Upper lobe of left lung (tissue), 6 donors: ENCODE results near the gene TMEM273. TPM values are rescaled to one million over a fixed set of nuclear protein-coding genes. Genes with fewer than 3 reads are reported as not detected.
A peak's percentile ranks its signal among the peaks of the same experiment; 100 is the strongest.

Source experiments
- ATAC-seq, 2 donors: fragments of 200-7000 bp; cut with Tn5 transposase; one replicate each; pipeline ENCODE4 v1.9.1; 2022; ENCODE audit warnings: mild to moderate bottlenecking in 2 of 2, moderate library complexity in 2 of 2; ENCODE audit not compliant: low FRiP score in 2 of 2
- DNase-seq, 2 donors: peaks; one replicate each; pipeline ENCODE4 v3.0.0-alpha.2; 2019 to 2020
- H3K27ac ChIP-seq, 4 donors: fragments of 200-600 bp; sonication (generic); one replicate each; pipeline ENCODE4 v1.5.1; 2016 to 2019
- H3K27me3 ChIP-seq, 4 donors: fragments of 200-600 bp; sonication (generic); one replicate each; pipeline ENCODE4 v1.5.1; 2017 to 2019
- H3K36me3 ChIP-seq, 4 donors: fragments of 200-600 bp; sonication (generic); one replicate each; pipeline ENCODE4 v1.5.1; 2016 to 2019
- H3K4me1 ChIP-seq, 4 donors: fragments of 200-600 bp; sonication (generic); one replicate each; pipeline ENCODE4 v1.5.1; 2018 to 2019
- H3K4me3 ChIP-seq, 4 donors: fragments of 200-600 bp; sonication (generic); one replicate each; pipeline ENCODE4 v1.5.1; 2017 to 2019; ENCODE audit warnings: mild to moderate bottlenecking in 2 of 4, moderate library complexity in 1 of 4
- H3K9me3 ChIP-seq, 4 donors: fragments of 200-600 bp; sonication (generic); one replicate each; pipeline ENCODE4 v1.5.1; 2018 to 2019
- EP300 ChIP-seq, 4 donors: sonication (generic); formaldehyde crosslinking; IDR thresholded peaks; one replicate each; pipeline ENCODE4 v1.5.1; 2017; ENCODE audit warnings: antibody characterized with exemption in 4 of 4, control low read depth in 2 of 4
- POLR2A ChIP-seq, 4 donors: fragments of 450-650 bp; IDR thresholded peaks; one replicate each; pipeline ENCODE4 v1.5.1; 2016 to 2017; ENCODE audit warnings: antibody characterized with exemption in 4 of 4, mild to moderate bottlenecking in 2 of 4
- POLR2AphosphoS5 ChIP-seq, 2 donors: sonication (generic); formaldehyde crosslinking; IDR thresholded peaks; one replicate each; pipeline ENCODE4 v1.5.1; 2017; ENCODE audit warnings: antibody characterized with exemption in 2 of 2
- WGBS, 2 donors: methylation state at CpG; one replicate each; pipeline ENCODE4 v1.1.5; 2017 to 2018; 5-methylcytosine and 5-hydroxymethylcytosine counted together
- total RNA-seq, 6 donors: library from RNA; depleted of rRNA in 4 of 6; stranded (reverse); fragments of >200 nt in 4 of 6; gene quantifications; one replicate each; pipeline versions ENCODE4 v1.1.0 to v1.2.1, GENCODE V29; 2016 to 2021
- TF ChIP-seq, protein P1 (sequence below), 6 experiments: fragments of 450-650 bp in 4 of 6; fragments of 200-600 bp in 2 of 6; sonication (generic) in 2 of 6; IDR thresholded peaks; one replicate each; pipeline ENCODE4 v1.5.1; 2016 to 2019; ENCODE audit warnings: antibody characterized with exemption in 6 of 6
- donor health status: DM: no; HTN: no; CAD: no; lungs with moderate emphysema.
- donor health status: DM: no; HTN: yes; CAD: no; lungs with severe emphysema.

The TMEM273 gene
- total RNA-seq, 6 donors from 2014 or later = 12.3 to 52.3 (median 30.7) TPM

DNA sequence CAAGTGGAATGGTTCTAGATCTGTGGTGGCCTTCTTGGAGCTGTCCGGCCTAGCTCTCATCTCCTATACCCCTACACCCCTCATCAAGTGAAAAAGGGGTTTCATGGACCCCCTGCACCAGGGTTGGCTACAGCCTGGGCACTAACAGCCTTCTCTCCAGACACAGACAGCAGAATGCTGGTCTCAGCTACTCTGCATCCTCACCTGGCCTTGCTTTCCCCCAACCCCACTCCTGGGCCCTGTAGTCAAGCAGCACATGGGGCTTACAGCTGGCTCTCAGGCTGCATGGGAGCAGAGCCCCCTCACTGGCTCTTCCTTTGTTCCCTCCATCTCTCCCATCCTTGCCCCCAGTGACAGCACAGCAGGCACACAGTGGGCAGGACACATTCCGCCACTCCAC, 20.8 kb upstream of the TMEM273 start:
- WGBS, 2 donors = 88 to 90% methylated on average over 2 of the region's 2 CpGs
- H3K27ac ChIP-seq = no peak overlapping the region
- H3K36me3 ChIP-seq = no peaks in the 10 kb centered on the region
- H3K27me3 ChIP-seq = no peaks in the 10 kb centered on the region
- ATAC-seq (peak in 1 of 2 donors; percentile 50), DNase-seq (no peak)
- no peak overlapping the region for H3K4me3 ChIP-seq
- TF ChIP-seq, protein P1, sequence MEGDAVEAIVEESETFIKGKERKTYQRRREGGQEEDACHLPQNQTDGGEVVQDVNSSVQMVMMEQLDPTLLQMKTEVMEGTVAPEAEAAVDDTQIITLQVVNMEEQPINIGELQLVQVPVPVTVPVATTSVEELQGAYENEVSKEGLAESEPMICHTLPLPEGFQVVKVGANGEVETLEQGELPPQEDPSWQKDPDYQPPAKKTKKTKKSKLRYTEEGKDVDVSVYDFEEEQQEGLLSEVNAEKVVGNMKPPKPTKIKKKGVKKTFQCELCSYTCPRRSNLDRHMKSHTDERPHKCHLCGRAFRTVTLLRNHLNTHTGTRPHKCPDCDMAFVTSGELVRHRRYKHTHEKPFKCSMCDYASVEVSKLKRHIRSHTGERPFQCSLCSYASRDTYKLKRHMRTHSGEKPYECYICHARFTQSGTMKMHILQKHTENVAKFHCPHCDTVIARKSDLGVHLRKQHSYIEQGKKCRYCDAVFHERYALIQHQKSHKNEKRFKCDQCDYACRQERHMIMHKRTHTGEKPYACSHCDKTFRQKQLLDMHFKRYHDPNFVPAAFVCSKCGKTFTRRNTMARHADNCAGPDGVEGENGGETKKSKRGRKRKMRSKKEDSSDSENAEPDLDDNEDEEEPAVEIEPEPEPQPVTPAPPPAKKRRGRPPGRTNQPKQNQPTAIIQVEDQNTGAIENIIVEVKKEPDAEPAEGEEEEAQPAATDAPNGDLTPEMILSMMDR (IDR thresholded peaks at IDR 0.05) = no peak
- TF ChIP-seq POLR2AphosphoS5 (IDR thresholded peaks at IDR 0.05) (no peak), POLR2A (IDR thresholded peaks at IDR 0.05) (no peak), EP300 (IDR thresholded peaks at IDR 0.05) (no peak)
- no peaks in the 10 kb centered on the region for H3K9me3 ChIP-seq
- no peaks in the 10 kb centered on the region for H3K4me1 ChIP-seq

DNA sequence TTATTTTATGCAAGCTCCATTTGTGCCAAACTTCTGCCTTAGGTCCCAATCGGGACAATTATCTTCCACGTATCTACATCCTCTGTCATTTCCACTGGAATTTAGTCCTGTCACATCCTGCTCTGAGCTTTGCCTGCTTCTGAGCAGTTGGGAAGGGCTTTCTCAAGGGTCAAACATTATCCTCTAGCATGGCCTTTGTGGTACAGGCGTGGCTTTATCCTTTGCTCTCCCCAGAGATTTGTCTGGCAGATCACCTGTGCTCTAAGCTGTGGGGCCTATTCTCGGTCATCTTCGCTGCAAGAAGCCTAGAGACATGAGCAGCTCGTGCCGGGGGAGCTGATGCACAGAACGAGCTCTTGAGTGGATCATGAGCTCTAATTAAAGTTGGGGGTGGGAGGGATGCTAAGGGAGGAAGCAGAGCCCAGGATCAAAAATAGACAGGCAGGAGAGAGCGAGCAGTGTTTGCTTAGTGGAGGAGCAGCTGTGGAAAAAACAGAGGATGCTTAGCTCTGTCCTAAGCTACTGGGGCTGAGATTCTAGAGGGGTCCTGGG, 19.8 kb upstream of the TMEM273 start:
- Histone ChIP-seq H3K27me3 (no peaks in the 10 kb centered on the region), H3K36me3 (no peaks in the 10 kb centered on the region), H3K9me3 (no peaks in the 10 kb centered on the region), H3K27ac (no peak overlapping the region), H3K4me1 (no peaks in the 10 kb centered on the region), H3K4me3 (no peak overlapping the region)
- no peak for ATAC-seq
- WGBS, 2 donors = 79 to 87% methylated on average over 9 of the region's 9 CpGs
- TF ChIP-seq, protein P1 (IDR thresholded peaks at IDR 0.05) = no peak
- TF ChIP-seq POLR2A (IDR thresholded peaks at IDR 0.05) = no peak
- no peak for TF ChIP-seq POLR2AphosphoS5 (IDR thresholded peaks at IDR 0.05)
- no peak for DNase-seq

DNA sequence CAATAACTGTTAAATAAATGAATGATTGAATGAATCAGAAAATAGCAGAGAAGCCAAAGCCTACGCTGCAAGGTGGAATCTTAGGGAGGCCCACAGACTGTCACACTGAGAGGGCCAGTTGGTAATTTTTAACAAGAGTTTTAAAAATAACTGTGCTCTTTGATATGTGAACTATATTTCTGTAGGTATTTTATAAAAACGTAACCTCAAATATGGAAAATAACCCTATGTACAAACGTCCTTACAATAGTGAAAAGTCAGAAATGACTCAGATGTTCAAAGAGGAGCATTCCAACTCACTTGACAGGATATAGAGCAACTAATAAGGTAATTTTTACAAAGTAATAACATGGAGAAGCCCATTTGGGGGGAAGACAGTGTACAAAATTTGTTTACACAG, 18.9 kb upstream of the TMEM273 start:
- H3K27me3 ChIP-seq = no peaks in the 10 kb centered on the region
- H3K27ac ChIP-seq = no peak overlapping the region
- no peak overlapping the region for H3K4me3 ChIP-seq
- H3K4me1 ChIP-seq = no peaks in the 10 kb centered on the region
- ATAC-seq = no peak
- no peak for DNase-seq
- TF ChIP-seq POLR2AphosphoS5 (IDR thresholded peaks at IDR 0.05) (no peak), POLR2A (IDR thresholded peaks at IDR 0.05) (no peak), EP300 (IDR thresholded peaks at IDR 0.05) (no peak)
- TF ChIP-seq, protein P1 (IDR thresholded peaks at IDR 0.05) = no peak
- WGBS, 2 donors = 79 to 88% methylated on average over 3 of the region's 3 CpGs
- no peaks in the 10 kb centered on the region for H3K36me3 ChIP-seq
- H3K9me3 ChIP-seq = no peaks in the 10 kb centered on the region

DNA sequence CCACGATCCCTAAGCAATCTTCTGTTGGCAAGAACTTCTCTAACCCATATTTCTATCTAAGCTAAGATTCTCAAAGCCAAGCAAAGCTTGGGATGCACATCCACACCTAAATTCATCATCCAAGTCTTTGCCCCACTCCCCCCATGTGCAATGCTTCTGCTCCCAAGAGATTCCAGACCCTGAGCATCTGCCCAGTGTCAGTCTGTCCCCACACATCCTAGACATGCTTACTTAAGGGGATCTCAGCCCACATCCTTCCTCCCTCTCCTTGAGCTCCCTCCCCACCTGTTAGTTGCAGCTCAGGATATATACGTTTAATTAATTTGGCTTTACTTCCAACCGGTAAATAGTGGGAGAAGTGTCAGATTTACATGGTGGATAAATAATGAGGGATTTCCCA, 17.0 kb upstream of the TMEM273 start:
- ATAC-seq = no peak
- TF ChIP-seq EP300 (IDR thresholded peaks at IDR 0.05) (no peak), POLR2A (IDR thresholded peaks at IDR 0.05) (no peak), POLR2AphosphoS5 (IDR thresholded peaks at IDR 0.05) (no peak)
- TF ChIP-seq, protein P1 (IDR thresholded peaks at IDR 0.05) = no peak
- H3K27me3 ChIP-seq = no peaks in the 10 kb centered on the region
- no peaks in the 10 kb centered on the region for H3K9me3 ChIP-seq
- DNase-seq = no peak
- 72 to 81% methylated on average over 3 of the region's 3 CpGs for WGBS, 2 donors
- no peak overlapping the region for H3K27ac ChIP-seq
- no peak overlapping the region for H3K4me3 ChIP-seq
- H3K36me3 ChIP-seq = no peaks in the 10 kb centered on the region
- H3K4me1 ChIP-seq = no peaks in the 10 kb centered on the region

DNA sequence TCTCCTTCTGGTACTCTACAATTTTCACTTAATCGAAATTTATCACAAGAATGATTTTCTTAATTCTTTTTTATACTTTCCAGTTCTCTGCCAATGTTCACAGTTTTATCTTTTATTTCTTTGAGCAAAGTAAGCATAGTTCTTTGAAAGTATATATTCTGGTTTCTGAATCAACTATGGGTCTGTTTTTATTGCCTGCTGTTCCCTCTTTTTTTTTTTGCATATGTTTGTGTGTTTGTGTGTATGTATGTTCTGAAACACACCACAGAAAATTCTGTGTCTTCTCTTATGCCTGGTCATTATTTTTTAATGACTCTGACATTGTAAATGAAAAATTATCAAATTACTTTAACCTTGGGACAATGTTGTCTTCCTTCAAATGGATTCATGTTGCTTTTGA, 15.9 kb upstream of the TMEM273 start:
- TF ChIP-seq, protein P1 (IDR thresholded peaks at IDR 0.05) = no peak
- TF ChIP-seq POLR2AphosphoS5 (IDR thresholded peaks at IDR 0.05) = no peak
- no peak for TF ChIP-seq POLR2A (IDR thresholded peaks at IDR 0.05)
- no peak for TF ChIP-seq EP300 (IDR thresholded peaks at IDR 0.05)
- Histone ChIP-seq H3K9me3 (no peaks in the 10 kb centered on the region), H3K27me3 (no peaks in the 10 kb centered on the region), H3K36me3 (no peaks in the 10 kb centered on the region), H3K4me1 (no peaks in the 10 kb centered on the region), H3K27ac (no peak overlapping the region), H3K4me3 (no peak overlapping the region)
- DNase-seq = no peak
- WGBS, 2 donors = 93% methylated on average over 1 of the region's 1 CpG
- no peak for ATAC-seq
